PC-9 (cell line): ENCODE measurements around the gene ANAPC15. TPM values are rescaled to one million over a fixed set of nuclear protein-coding genes. Genes with fewer than 3 reads are reported as not detected.
"Not testable (repeated sequence)": the region's sequence is repeated elsewhere in the genome, so short reads cannot be mapped to it uniquely, and the experiment has no call there.

Experiments
- BruUV-seq: library from RNA; stranded (reverse); fragments of 400-500 nt; replicated peaks from 2 replicates; lab custom pipeline; 2021; lab: Mats Ljungman, UMichigan
- CTCF ChIA-PET: fragments of 300-600 bp; sonication (Branson Sonifier 250); formaldehyde crosslinking; loops from one replicate; lab custom pipeline; 2022; ENCODE audit warnings: antibody characterized with exemption; lab: Charles Lee
- POLR2A ChIA-PET: fragments of 300-600 bp; sonication (Branson Sonifier 250); formaldehyde crosslinking; loops from one replicate; lab custom pipeline; 2022; ENCODE audit warnings: antibody characterized with exemption; ENCODE audit not compliant: unreplicated experiment; lab: Charles Lee
- DNase-seq, 2 experiments: peaks; one replicate each; pipeline versions ENCODE4 v3.0.0 to v3.0.0-alpha.2; 2015 to 2022; ENCODE audit warnings: mixed read lengths in 1 of 2
- H2AFZ ChIP-seq: fragments of 200-600 bp; sonication (generic); 2 replicates; pipeline ENCODE4 v1.8.1; 2017; ENCODE audit warnings: antibody characterized with exemption
- H3F3A ChIP-seq: fragments of 200-600 bp; sonication (generic); 2 replicates; pipeline ENCODE4 v1.8.1; 2017; ENCODE audit warnings: antibody characterized with exemption, mild to moderate bottlenecking, low read depth; ENCODE audit not compliant: insufficient read depth
- H3K27ac ChIP-seq: fragments of 200-600 bp; sonication (generic); 2 replicates; pipeline ENCODE4 v1.6.1; 2016; ENCODE audit warnings: mixed run types
- H3K27me3 ChIP-seq: fragments of 200-600 bp; sonication (generic); 2 replicates; pipeline ENCODE4 v1.6.1; 2016; ENCODE audit warnings: low read depth, mixed run types; ENCODE audit not compliant: insufficient read depth
- H3K36me3 ChIP-seq: fragments of 200-600 bp; sonication (generic); 2 replicates; pipeline ENCODE4 v1.6.1; 2016; ENCODE audit warnings: low read depth, mixed run types
- H3K4me1 ChIP-seq: fragments of 200-600 bp; sonication (generic); replicated peaks from 2 replicates; pipeline ENCODE4 v1.6.1; 2016; ENCODE audit warnings: mixed run types; ENCODE audit not compliant: insufficient read depth
- H3K4me2 ChIP-seq: fragments of 200-600 bp; sonication (generic); 2 replicates; pipeline ENCODE4 v1.6.1; 2017; ENCODE audit warnings: mixed run types
- H3K4me3 ChIP-seq: fragments of 200-600 bp; sonication (generic); 2 replicates; pipeline ENCODE4 v1.6.1; 2016; ENCODE audit warnings: mixed run types
- H3K79me2 ChIP-seq: fragments of 200-600 bp; sonication (generic); 2 replicates; pipeline ENCODE4 v1.6.1; 2017; ENCODE audit warnings: low read depth, mixed run types
- H3K9me2 ChIP-seq: fragments of 200-600 bp; sonication (generic); 2 replicates; pipeline ENCODE4 v1.8.1; 2017; ENCODE audit warnings: mild to moderate bottlenecking; ENCODE audit not compliant: insufficient read depth
- H3K9me3 ChIP-seq: fragments of 200-600 bp; sonication (generic); 2 replicates; pipeline ENCODE4 v1.8.1; 2016; ENCODE audit warnings: low read depth; ENCODE audit not compliant: insufficient read depth
- H4K20me1 ChIP-seq: fragments of 200-600 bp; sonication (generic); 2 replicates; pipeline ENCODE4 v1.8.1; 2017; ENCODE audit not compliant: insufficient read depth
- CTCF ChIP-seq: fragments of 200-600 bp; sonication (generic); conservative IDR thresholded peaks from 2 replicates; pipeline ENCODE4 v1.6.1; 2017; ENCODE audit warnings: mixed run types, antibody characterized with exemption, mild to moderate bottlenecking, moderate library complexity
- EZH2 ChIP-seq: fragments of 200-600 bp; sonication (generic); IDR thresholded peaks from 2 replicates; pipeline ENCODE4 v1.8.0; 2017; ENCODE audit warnings: antibody characterized with exemption, low read depth
- intact Hi-C: fragments of 100-400 bp; cut with micrococcal nuclease; formaldehyde crosslinking; loops from one replicate; pipeline ENCODE4 v1.10.0; 2022; ENCODE audit not compliant: unreplicated experiment
- total RNA-seq: library from RNA; stranded (reverse); gene quantifications from 2 replicates; pipeline ENCODE4 v1.2.3, GENCODE V29; 2021

Gene ANAPC15
- total RNA-seq, 1 experiment from 2014 or later, result 97.8 TPM

- H3F3A ChIP-seq, result no peaks in the 10 kb centered on the region
These were observed 26.4 kb upstream of the ANAPC15 start for GRCh38 chr11:72138821-72139390.

GRCh38 chr11:72136684-72137262 lies 24.3 kb upstream of the ANAPC15 start:
- CTCF ChIA-PET, result no interaction called here
- intact Hi-C loops, result no loop called here
- POLR2A ChIA-PET, result no interaction called here
- Histone ChIP-seq H3K4me3 (no peak overlapping the region), H3F3A (no peaks in the 10 kb centered on the region), H3K4me1 (no peaks in the 10 kb centered on the region), H3K36me3 (no peaks in the 10 kb centered on the region), H3K4me2 (no peak overlapping the region), H2AFZ (no peak overlapping the region), H3K9me3 (no peaks in the 10 kb centered on the region), H4K20me1 (no peaks in the 10 kb centered on the region), H3K27ac (no peak overlapping the region), H3K9me2 (no peaks in the 10 kb centered on the region), H3K79me2 (no peaks in the 10 kb centered on the region), H3K27me3 (no peaks in the 10 kb centered on the region)
- TF ChIP-seq CTCF, result no peak
- no peak for TF ChIP-seq EZH2
- no peak for DNase-seq
- no TSS peak for BruUV-seq

More at GRCh38 chr11:72138821-72139390, 26.4 kb upstream of the ANAPC15 start:
- no peak overlapping the region for H2AFZ ChIP-seq
- ChIA-PET POLR2A (no interaction called here), CTCF (no interaction called here)
- intact Hi-C loops, result no loop called here
- no peaks in the 10 kb centered on the region for H3K9me3 ChIP-seq
- no peaks in the 10 kb centered on the region for H3K36me3 ChIP-seq
- H3K4me2 ChIP-seq, result no peak overlapping the region
- no peaks in the 10 kb centered on the region for H3K79me2 ChIP-seq
- H3K4me3 ChIP-seq, result no peak overlapping the region
- H3K27ac ChIP-seq, result no peak overlapping the region
- no peak for DNase-seq
- no peaks in the 10 kb centered on the region for H3K9me2 ChIP-seq
- no peaks in the 10 kb centered on the region for H3K27me3 ChIP-seq
- TF ChIP-seq CTCF (no peak), EZH2 (no peak)
- H4K20me1 ChIP-seq, result no peaks in the 10 kb centered on the region
- BruUV-seq, result no TSS peak
- no peaks in the 10 kb centered on the region for H3K4me1 ChIP-seq

- no peaks in the 10 kb centered on the region for H3K9me2 ChIP-seq
- no peak overlapping the region for H3K27ac ChIP-seq
- H3K4me1 ChIP-seq, result no peaks in the 10 kb centered on the region
- no peaks in the 10 kb centered on the region for H4K20me1 ChIP-seq
- no peaks in the 10 kb centered on the region for H3K36me3 ChIP-seq
- BruUV-seq, result no TSS peak
- intact Hi-C loops, result no loop called here
- TF ChIP-seq EZH2, result no peak
- no peak for TF ChIP-seq CTCF
- no peak overlapping the region for H3K4me3 ChIP-seq
- H3K79me2 ChIP-seq, result no peaks in the 10 kb centered on the region
- CTCF ChIA-PET, result no interaction called here
- no peaks in the 10 kb centered on the region for H3K9me3 ChIP-seq
- H3F3A ChIP-seq, result no peaks in the 10 kb centered on the region
- no peak for DNase-seq
- POLR2A ChIA-PET, result no interaction called here
- H2AFZ ChIP-seq, result no peak overlapping the region
- no peaks in the 10 kb centered on the region for H3K27me3 ChIP-seq
- no peak overlapping the region for H3K4me2 ChIP-seq
These were observed 23.6 kb upstream of the ANAPC15 start for GRCh38 chr11:72135891-72136683.

- DNase-seq, H3K27me3 ChIP-seq, intact Hi-C loops, H3K4me1 ChIP-seq, POLR2A ChIA-PET, BruUV-seq, H3K79me2 ChIP-seq, H3K4me3 ChIP-seq, H3K27ac ChIP-seq, H3K9me2 ChIP-seq, H3K36me3 ChIP-seq, H3F3A ChIP-seq, H2AFZ ChIP-seq, H3K4me2 ChIP-seq, CTCF ChIA-PET, H3K9me3 ChIP-seq, H4K20me1 ChIP-seq: not testable (repeated sequence)
These were observed 23.0 kb upstream of the ANAPC15 start, which contains the start of gene FOLR3 for GRCh38 chr11:72135473-72135872. TSS of gene FOLR3 (plus strand) at chr11:72135725. CDS start at chr11:72135953, 228 bp downstream.
